Stimulated activated effector memory CD8-positive, alpha-beta T cell treated with anti-CD3 and anti-CD28 coated beads, Interleukin-12 subunit alpha, Interleukin-12 subunit beta, amount 100 ng/mL, for 72 hours (primary cell): ENCODE results near the gene APOL3.
"Not testable (repeated sequence)": the region's sequence is repeated elsewhere in the genome, so short reads cannot be mapped to it uniquely, and the experiment has no call there.

Source experiments
- ATAC-seq: fragments of 150-1000 bp; cut with Tn5 transposase; 2 replicates; pipeline ENCODE4 v1.10.0; 2021
- DNase-seq, 2 donors: peaks; one replicate each; pipeline ENCODE4 v3.0.0; 2021 to 2022; ENCODE audit warnings: low spot score in 2 of 2
- H3K27ac Mint-ChIP-seq: one replicate; pipeline ENCODE4 v1.8.0; 2022; ENCODE audit warnings: mild to moderate bottlenecking, mixed read lengths
- H3K36me3 Mint-ChIP-seq: one replicate; pipeline ENCODE4 v1.8.0; 2022; ENCODE audit warnings: mild to moderate bottlenecking, mixed read lengths
- H3K4me1 Mint-ChIP-seq: one replicate; pipeline ENCODE4 v1.8.0; 2022; ENCODE audit warnings: mixed read lengths
- H3K4me3 Mint-ChIP-seq: one replicate; pipeline ENCODE4 v1.8.0; 2022; ENCODE audit warnings: mild to moderate bottlenecking, mixed read lengths
- H3K9me3 Mint-ChIP-seq: one replicate; pipeline ENCODE4 v1.8.0; 2022; ENCODE audit warnings: mixed read lengths

Gene APOL3

DNA sequence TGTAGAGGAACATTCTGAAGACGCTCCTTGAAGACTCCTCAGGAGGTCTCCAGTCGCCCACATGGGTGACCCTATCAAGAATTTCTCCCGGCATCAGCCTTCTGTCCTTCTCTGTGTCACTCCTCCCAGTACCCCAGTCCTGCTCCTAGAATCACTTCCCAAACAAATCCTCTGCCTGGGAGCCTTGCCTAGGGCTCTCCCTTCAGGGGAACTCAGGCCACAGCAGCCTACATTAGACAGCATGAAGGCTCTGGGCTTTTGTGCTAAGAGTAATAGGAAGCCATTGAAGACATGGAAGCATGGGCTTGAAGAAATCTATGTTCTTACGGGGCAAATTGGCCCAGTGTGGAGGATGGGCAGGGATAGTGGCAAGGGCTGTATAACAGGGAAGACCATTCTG is 21.8 kb downstream of the APOL3 start:
- Mint-ChIP-seq H3K36me3 (peaks cover 34% of the 10 kb centered on the region), H3K4me1 (peaks cover 48% of the 10 kb centered on the region), H3K27ac (peak overlapping the region; percentile 78)
- H3K9me3 Mint-ChIP-seq, ATAC-seq, DNase-seq, H3K4me3 Mint-ChIP-seq: not testable (repeated sequence)

DNA sequence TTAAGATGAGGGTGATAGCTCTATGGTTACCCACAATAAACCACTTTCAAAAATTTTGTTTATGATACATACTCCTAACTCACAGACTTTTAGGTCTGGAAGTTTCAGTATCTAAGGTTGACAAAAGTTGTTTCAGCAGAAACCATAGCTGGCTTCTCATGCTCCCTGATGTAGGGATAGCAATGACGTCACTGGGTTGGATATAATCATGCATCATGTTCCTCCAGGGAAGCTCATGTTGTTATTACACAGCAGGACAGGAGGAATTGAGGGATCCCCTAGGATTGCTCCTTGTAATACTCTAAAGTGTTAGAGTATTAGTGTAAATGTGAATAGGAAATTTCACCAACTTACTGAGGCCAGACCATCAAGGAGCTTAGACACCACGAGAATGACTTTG is 23.6 kb downstream of the APOL3 start:
- Mint-ChIP-seq H3K4me1 (peaks cover 45% of the 10 kb centered on the region), H3K4me3 (no peak overlapping the region), H3K27ac (no peak overlapping the region), H3K9me3 (no peaks in the 10 kb centered on the region), H3K36me3 (peaks cover 18% of the 10 kb centered on the region)
- ATAC-seq (no peak), DNase-seq (no peak)

DNA sequence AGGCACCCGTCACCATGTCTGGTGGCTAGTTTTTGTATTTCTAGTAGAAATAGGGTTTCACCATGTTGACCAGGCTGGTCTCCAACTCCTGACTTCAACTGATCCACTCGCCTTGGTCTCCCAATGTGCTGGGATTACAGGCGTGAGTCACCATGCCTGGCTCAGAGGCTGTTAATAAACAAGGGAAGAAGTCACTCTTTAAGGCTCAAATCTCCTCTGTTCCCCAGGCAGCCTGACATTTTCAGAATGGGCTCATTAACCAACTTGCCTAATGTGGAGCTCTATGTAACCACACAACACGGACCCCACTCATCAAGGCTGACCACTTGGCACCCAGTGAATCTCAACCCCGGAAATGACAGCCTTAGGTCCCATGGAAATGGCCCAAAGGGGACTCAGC is 24.1 kb downstream of the APOL3 start:
- H3K27ac Mint-ChIP-seq: no peak overlapping the region
- no peak overlapping the region for H3K4me3 Mint-ChIP-seq
- H3K36me3 Mint-ChIP-seq: peaks cover 12% of the 10 kb centered on the region
- ATAC-seq (no peak), DNase-seq (no peak)
- no peaks in the 10 kb centered on the region for H3K9me3 Mint-ChIP-seq
- peaks cover 40% of the 10 kb centered on the region for H3K4me1 Mint-ChIP-seq

DNA sequence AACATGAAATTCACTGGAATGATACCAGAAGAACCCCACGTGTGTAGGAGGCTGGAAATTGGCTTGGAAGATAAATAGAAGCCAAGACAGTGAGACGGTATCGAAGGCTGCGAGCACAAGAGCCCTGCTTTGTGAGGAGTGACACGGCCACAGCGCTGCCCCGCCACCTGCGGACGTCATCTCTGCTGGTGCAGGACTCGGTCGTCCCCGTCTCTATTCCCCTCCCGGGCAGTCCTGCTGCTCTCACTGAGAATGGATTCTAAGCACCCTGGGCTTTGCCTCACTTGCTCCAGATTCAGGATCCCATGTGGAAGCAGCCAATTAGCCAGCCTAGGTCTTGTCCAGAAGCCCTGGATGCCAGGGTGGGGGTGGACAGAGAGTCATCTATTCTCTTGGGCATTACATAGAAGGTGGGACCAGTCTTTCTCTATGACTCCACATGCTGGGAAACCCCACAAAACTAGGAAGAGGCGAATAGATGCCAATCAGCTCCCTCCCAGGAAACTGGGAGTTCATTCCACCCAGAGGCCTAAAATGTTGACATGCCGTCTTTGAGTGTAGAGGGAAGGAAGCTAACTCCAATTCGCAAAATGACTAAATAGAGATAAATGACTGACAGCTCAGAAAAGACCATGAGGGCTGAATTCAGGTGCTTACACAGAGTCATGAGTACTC is 25.1 kb downstream of the APOL3 start:
- Mint-ChIP-seq H3K4me1 (peaks cover 31% of the 10 kb centered on the region), H3K27ac (peak overlapping the region; percentile 70), H3K4me3 (no peak overlapping the region), H3K9me3 (no peaks in the 10 kb centered on the region), H3K36me3 (peaks cover 2% of the 10 kb centered on the region)
- no peak for DNase-seq
- no peak for ATAC-seq

DNA sequence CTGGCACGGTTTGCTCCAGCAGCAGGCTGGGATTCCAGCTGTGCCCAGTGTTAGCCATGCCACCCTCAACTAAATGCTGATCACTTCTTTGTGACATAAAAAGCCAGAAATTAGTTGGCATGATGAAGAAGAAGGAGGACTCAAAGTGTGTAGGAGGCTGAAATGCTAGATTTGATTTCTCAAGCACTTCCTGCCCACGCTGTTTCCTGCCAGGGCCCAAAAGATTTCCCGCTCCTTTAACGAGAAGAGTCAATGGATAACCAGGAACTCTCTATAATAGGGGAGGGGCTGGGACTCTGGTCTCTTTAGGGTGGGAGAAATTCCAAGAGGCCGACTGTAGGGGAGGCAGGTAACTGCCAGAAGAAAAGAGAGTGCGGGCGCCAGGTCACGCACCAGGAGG is 26.4 kb downstream of the APOL3 start:
- DNase-seq (no peak), ATAC-seq (peak; percentile 70)
- H3K27ac Mint-ChIP-seq: peak overlapping the region; percentile 79
- H3K4me3 Mint-ChIP-seq: no peak overlapping the region
- no peaks in the 10 kb centered on the region for H3K36me3 Mint-ChIP-seq
- H3K4me1 Mint-ChIP-seq: peaks cover 28% of the 10 kb centered on the region
- no peaks in the 10 kb centered on the region for H3K9me3 Mint-ChIP-seq

DNA sequence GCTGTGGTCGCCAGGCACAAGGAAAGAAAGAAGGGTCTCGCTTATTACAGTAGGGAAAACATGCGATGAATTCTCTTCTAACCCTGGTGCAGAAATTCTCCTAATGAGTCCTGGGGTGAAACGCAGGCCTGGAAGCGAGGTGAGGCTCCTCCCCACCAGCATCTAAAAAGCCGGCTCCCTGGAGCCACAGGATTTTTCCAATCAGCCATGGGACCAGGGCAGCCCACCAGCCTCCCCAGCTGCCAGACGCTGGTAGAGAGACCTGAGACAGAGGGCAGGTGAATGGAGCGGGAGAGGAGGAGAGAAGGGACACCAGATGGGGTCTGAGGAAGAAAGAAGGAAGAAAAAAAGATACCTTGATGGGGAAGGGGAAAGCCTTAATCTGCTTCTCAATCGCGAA is 28.6 kb downstream of the APOL3 start:
- no peak for DNase-seq
- ATAC-seq: no peak
- H3K9me3 Mint-ChIP-seq: no peaks in the 10 kb centered on the region
- peaks cover 22% of the 10 kb centered on the region for H3K4me1 Mint-ChIP-seq
- H3K4me3 Mint-ChIP-seq: no peak overlapping the region
- peak overlapping the region; percentile 1 for H3K27ac Mint-ChIP-seq
- no peaks in the 10 kb centered on the region for H3K36me3 Mint-ChIP-seq

DNA sequence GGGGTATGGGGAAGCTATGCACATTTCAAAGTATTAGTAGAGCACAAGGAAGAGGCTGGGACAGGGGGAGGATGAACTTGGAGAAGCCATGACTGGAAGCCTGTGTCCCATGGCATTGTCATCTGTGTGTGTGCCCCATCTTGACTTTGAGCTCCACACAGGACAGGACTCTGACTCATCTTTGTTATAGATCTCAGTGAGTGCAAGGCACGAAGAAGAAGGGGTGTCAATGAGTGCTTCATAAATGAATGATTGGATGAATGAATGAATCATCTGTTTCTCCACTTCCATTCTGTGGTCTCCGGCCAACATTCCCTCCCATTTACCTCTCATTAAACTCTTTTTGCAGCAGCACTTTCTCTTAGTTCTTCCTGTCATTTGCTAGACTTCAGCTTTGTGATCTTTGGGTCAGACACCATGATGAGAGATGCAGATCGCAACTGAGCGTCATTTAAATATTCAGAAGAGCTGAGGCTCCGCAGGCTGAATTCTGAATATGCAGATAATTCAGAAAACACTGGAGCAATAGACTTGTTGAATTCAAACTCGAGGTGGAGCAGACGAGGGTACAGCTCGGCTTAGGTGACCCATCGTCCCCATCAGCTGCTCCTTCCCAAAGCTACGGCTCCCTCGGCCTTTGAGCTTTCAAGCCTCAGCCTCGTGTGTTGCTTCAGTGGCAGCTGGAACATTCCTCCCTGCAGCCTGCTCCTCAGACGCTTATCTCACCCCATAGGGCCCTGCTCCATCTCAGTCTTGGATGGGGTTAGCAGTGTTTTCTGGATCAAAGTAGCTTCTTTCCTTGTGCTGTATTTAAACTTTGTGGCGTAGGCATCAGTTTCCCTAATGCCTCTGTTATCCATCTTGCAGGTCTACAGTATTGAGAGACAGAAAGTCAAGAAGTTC is 30.8 kb downstream of the APOL3 start:
- Mint-ChIP-seq H3K36me3 (no peaks in the 10 kb centered on the region), H3K9me3 (no peaks in the 10 kb centered on the region), H3K4me3 (no peak overlapping the region), H3K4me1 (peaks cover 14% of the 10 kb centered on the region), H3K27ac (peak overlapping the region; percentile 12)
- no peak for DNase-seq
- no peak for ATAC-seq

DNA sequence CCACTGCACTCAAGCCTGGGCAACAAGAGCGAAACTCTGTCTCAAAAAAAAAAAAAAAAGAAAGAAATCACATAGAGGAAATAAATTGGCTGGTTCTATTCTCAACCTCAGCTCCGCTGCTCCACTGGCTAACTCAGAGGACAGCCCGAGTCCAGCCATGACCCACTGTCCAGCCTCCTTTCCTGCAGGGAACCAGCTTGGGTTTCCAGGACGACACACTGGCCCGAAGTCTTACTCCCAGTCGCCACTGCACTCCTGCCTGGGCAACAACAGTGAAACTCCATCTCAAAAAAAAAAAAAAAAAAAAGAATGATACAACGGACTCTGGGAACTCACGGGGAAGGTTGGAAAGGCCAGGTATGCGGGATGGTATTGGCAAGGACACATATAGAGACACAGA is 31.5 kb downstream of the APOL3 start:
- no peaks in the 10 kb centered on the region for H3K36me3 Mint-ChIP-seq
- DNase-seq: no peak
- peaks cover 10% of the 10 kb centered on the region for H3K4me1 Mint-ChIP-seq
- peak overlapping the region; percentile 12 for H3K27ac Mint-ChIP-seq
- ATAC-seq: no peak
- no peak overlapping the region for H3K4me3 Mint-ChIP-seq
- H3K9me3 Mint-ChIP-seq: no peaks in the 10 kb centered on the region

DNA sequence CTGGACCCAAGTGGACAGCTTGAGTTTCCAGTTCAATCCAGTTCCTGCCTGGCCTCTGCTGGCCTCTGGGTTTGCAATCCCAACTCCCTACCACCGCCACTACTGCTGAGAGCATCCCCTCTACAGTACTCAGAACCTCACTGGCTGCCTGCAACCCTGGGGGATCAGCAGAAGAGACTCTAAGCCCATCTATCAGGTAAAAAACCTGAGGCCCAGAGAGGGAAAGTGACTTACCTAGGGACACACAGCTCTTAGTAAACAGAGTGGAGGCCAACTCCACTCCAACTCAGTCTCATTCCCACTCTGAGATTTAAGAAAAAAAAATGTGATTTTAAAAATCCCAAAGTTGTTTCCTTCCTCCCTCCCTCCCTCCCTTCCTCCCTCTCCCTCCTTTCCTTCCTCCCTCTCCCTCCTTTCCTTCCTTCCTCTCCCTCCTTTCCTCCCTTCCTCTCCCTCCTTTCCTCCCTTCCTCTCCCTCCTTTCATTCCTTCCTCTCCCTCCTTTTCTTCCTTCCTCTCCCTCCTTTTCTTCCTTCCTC is 34.5 kb downstream of the APOL3 start:
- Mint-ChIP-seq H3K4me1 (peaks cover 8% of the 10 kb centered on the region), H3K27ac (peak overlapping the region; percentile 82), H3K4me3 (no peak overlapping the region), H3K9me3 (no peaks in the 10 kb centered on the region), H3K36me3 (no peaks in the 10 kb centered on the region)
- DNase-seq (no peak), ATAC-seq (no peak)

DNA sequence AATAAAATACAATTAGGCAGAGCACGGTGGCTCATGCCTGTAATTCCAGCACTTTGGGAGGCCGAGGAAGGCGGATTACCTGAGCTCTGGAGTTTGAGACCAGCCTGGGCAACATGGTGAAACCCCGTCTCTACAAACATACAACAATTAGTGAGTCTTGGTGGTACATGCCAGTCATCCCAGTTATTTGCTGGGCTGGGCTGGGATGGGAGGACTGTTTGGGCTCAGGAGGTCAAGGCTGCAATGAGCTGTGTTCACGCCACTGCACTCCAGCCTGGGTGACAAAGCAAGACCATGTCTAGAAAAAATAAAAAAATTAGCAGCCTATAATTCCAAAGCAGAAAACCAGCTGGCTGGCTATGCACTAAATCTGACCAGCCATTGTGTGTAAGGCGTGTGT is 35.1 kb downstream of the APOL3 start:
- Mint-ChIP-seq H3K36me3 (no peaks in the 10 kb centered on the region), H3K27ac (no peak overlapping the region), H3K4me3 (no peak overlapping the region), H3K9me3 (no peaks in the 10 kb centered on the region), H3K4me1 (peaks cover 8% of the 10 kb centered on the region)
- no peak for ATAC-seq
- no peak for DNase-seq

DNA sequence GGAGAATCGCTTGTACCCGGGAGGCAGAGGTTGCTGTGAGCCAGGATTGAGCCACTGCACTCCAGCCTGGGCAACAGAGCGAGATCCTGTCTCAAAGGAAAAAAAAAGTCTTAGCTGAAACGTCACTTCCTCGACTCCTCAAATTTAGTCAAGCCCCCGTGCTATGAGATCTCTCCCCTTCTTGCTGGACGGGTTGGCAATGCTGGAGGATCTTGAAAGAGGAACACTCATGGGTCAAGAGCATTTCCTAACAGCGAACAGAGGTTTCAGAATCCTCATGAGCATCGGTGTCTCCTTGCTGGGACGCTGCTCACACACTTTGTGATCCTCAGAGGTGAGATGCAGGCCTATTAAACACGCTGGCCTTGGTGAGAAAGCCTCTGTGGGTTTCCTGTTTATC is 35.9 kb downstream of the APOL3 start:
- peaks cover 8% of the 10 kb centered on the region for H3K4me1 Mint-ChIP-seq
- DNase-seq (no peak), ATAC-seq (no peak)
- H3K4me3 Mint-ChIP-seq: peak overlapping the region; percentile 50
- no peaks in the 10 kb centered on the region for H3K36me3 Mint-ChIP-seq
- H3K27ac Mint-ChIP-seq: peak overlapping the region; percentile 65
- H3K9me3 Mint-ChIP-seq: no peaks in the 10 kb centered on the region

DNA sequence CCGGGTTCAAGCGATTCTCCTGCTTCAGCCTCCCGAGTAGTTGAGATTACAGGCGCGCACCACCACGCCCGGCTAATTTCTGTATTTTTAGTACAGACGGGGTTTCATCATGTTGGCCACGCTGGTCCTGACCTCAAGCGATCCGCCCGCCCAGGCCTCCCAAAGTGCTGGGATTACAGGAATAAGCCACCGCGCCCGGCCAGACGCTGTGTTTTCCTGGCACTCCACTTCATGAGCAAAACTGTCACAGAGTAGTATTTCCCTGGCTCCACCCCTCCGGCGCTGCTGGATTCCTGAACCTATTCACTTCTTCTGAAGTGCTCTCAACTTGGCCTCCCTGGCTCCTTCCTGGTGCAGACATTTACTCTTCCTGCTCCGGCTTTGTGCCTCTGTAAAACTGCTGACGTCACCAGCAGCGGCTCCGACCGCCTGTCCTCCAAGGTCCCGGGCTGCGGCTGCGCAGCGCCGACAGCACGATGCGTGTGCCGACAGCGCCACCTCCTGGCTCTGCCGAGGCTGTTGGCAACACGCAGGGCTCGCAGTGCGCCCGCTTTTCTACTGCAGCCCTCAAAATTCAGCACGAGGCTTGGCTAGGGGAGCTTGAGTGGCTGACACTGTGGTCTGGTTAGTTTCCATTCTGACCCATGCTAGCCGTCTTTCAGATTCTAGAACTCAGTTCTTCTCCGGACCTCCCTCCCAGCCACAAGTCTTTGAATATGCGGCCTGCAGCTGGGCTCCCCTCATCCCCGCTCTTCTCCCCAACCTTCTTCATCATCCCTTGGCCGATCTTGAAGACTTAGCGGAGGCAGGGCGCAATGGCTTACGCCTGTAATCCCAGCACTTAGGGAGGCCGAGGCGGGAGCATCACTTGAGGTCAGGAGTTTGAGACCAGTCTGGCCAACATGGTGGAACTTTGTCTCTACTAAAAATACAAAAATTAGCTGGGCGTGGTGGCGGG is 36.6 kb downstream of the APOL3 start:
- peaks cover 8% of the 10 kb centered on the region for H3K4me1 Mint-ChIP-seq
- H3K4me3 Mint-ChIP-seq: peak overlapping the region; percentile 50

DNA sequence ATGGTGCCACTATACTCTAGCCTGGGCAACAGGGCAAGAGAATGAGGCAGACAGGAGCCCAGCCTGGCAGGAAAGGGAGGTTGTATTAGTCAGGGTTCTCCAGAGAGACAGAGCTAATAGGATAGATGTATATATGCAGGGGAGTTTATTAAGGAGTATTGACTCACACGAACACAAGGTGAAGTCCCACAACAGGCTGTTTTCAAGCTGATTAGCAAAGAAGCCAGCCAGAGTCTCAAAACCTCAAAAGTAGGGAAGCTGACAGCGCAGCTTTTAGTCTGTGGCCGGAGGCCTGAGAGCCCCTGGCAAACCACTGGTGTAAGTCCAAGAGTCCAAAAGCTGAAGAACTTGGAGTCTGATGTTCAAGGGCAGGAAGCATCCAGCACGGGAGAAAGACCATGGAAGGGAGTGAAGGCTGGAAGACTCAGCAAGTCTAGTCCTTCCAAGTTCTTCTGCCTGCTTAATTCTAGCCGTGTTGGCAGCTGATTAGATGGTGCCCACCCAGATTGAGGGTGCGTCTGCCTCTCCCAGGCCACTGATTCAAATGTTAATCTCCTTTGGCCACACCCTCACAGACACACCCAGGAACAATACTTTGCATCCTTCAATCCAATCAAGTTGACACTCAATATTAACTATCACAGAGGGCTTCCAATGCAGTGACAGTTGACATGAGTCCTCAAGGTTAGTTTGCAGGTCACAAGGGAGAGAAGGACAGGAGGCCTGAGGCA is 39.8 kb downstream of the APOL3 start:
- not testable (repeated sequence) for H3K4me1 Mint-ChIP-seq, H3K9me3 Mint-ChIP-seq, DNase-seq, H3K36me3 Mint-ChIP-seq, ATAC-seq, H3K4me3 Mint-ChIP-seq, H3K27ac Mint-ChIP-seq

More for the DNA sequence above, 36.6 kb downstream of the APOL3 start:
- no peaks in the 10 kb centered on the region for H3K36me3 Mint-ChIP-seq
- DNase-seq (peak; percentile 91), ATAC-seq (peak; percentile 99)
- no peaks in the 10 kb centered on the region for H3K9me3 Mint-ChIP-seq
- peak overlapping the region; percentile 65 for H3K27ac Mint-ChIP-seq

DNA sequence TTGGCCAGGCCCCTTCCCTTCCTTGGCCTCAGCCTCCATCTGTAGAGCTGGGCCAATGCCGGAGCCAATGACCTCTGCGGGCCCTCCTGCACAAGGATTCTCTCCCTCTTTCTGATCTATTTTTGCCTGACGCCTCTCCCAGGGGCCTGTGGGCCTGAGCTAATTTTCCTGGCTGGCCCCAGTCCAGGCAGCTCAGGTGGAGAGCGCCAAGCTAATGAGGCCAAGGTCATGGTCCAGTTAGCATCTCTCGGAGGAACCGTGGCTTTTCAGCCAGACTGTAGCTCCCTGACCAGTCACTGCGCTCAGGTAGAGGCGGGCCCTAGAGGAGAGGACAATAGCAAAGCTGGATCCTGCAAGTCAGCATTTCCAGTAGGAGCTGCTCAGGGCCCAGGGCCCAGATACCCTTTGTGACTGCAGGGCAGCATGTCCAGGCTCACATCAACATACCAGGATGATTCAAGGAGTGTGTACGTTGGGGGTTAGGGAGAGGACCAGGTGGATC is 43.5 kb downstream of the APOL3 start:
- Mint-ChIP-seq H3K27ac (no peak overlapping the region), H3K4me1 (no peaks in the 10 kb centered on the region), H3K9me3 (no peaks in the 10 kb centered on the region), H3K36me3 (no peaks in the 10 kb centered on the region), H3K4me3 (no peak overlapping the region)
- ATAC-seq (no peak), DNase-seq (no peak)
